WERI-Rb-1 (cell line): Measurements from ENCODE around the gene PSMC2.

Source experiments
- DNase-seq: peaks from one replicate; pipeline ENCODE4 v3.0.0-alpha.2; 2020
- H3K27ac ChIP-seq: fragments of 250-450 bp; sonication (Bioruptor Pico); 2 replicates; pipeline ENCODE4 v1.5.1; 2020; ENCODE audit warnings: mild to moderate bottlenecking, moderate library complexity
- H3K27me3 ChIP-seq: fragments of 250-450 bp; sonication (Bioruptor Pico); 2 replicates; pipeline ENCODE4 v1.5.1; 2021; ENCODE audit warnings: mild to moderate bottlenecking, low read depth, moderate library complexity; ENCODE audit not compliant: insufficient read depth, severe bottlenecking
- H3K36me3 ChIP-seq: fragments of 250-450 bp; sonication (Bioruptor Pico); 2 replicates; pipeline ENCODE4 v1.5.1; 2020; ENCODE audit warnings: mild to moderate bottlenecking, moderate library complexity
- H3K4me3 ChIP-seq: 2 replicates; pipeline ENCODE4 v1.5.1; 2011; ENCODE audit warnings: low read depth, mild to moderate bottlenecking, control low read depth, low read length
- H3K9me3 ChIP-seq: fragments of 250-450 bp; sonication (Bioruptor Pico); 2 replicates; pipeline ENCODE4 v1.5.1; 2021; ENCODE audit warnings: mild to moderate bottlenecking, moderate library complexity; ENCODE audit not compliant: severe bottlenecking
- TF ChIP-seq, protein P1 (sequence below): IDR thresholded peaks from 2 replicates; pipeline ENCODE4 v1.5.1; 2011; ENCODE audit warnings: low read depth, mild to moderate bottlenecking, control low read depth, inconsistent platforms, low read length

Gene PSMC2

GRCh38 chr7:103347507-103348267 is at the start of gene PSMC2:
Gene PSMC2 (plus strand): TSS chr7:103347643. CDS start chr7:103347712, 69 bp downstream.
- H3K27ac ChIP-seq, result peak within 1 kb of the TSS; percentile 92
- TF ChIP-seq, protein P1, sequence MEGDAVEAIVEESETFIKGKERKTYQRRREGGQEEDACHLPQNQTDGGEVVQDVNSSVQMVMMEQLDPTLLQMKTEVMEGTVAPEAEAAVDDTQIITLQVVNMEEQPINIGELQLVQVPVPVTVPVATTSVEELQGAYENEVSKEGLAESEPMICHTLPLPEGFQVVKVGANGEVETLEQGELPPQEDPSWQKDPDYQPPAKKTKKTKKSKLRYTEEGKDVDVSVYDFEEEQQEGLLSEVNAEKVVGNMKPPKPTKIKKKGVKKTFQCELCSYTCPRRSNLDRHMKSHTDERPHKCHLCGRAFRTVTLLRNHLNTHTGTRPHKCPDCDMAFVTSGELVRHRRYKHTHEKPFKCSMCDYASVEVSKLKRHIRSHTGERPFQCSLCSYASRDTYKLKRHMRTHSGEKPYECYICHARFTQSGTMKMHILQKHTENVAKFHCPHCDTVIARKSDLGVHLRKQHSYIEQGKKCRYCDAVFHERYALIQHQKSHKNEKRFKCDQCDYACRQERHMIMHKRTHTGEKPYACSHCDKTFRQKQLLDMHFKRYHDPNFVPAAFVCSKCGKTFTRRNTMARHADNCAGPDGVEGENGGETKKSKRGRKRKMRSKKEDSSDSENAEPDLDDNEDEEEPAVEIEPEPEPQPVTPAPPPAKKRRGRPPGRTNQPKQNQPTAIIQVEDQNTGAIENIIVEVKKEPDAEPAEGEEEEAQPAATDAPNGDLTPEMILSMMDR, result no peak
- H3K36me3 ChIP-seq, result peaks cover 26% of the 10 kb centered on the region
- H3K4me3 ChIP-seq, result peak within 1 kb of the TSS; percentile 89
- no peaks in the 10 kb centered on the region for H3K27me3 ChIP-seq
- H3K9me3 ChIP-seq, result no peaks in the 10 kb centered on the region
- peak; percentile 82 for DNase-seq

- peak overlapping the region; percentile 87 for H3K27ac ChIP-seq
- no peaks in the 10 kb centered on the region for H3K27me3 ChIP-seq
- TF ChIP-seq, protein P1, result no peak
- H3K9me3 ChIP-seq, result no peaks in the 10 kb centered on the region
- peaks cover 42% of the 10 kb centered on the region for H3K36me3 ChIP-seq
- no peak for DNase-seq
- H3K4me3 ChIP-seq, result peak overlapping the region; percentile 91
Observed at GRCh38 chr7:103297837-103298179, 49.6 kb upstream of the PSMC2 start.

GRCh38 chr7:103299660-103300059 is 47.8 kb upstream of the PSMC2 start:
- Histone ChIP-seq H3K36me3 (peaks cover 58% of the 10 kb centered on the region), H3K9me3 (no peaks in the 10 kb centered on the region), H3K4me3 (no peak overlapping the region), H3K27ac (no peak overlapping the region), H3K27me3 (no peaks in the 10 kb centered on the region)
- DNase-seq, result no peak
- TF ChIP-seq, protein P1, result no peak

- H3K27ac ChIP-seq, result no peak overlapping the region
- no peaks in the 10 kb centered on the region for H3K27me3 ChIP-seq
- DNase-seq, result no peak
- H3K4me3 ChIP-seq, result no peak overlapping the region
- TF ChIP-seq, protein P1, result no peak
- H3K36me3 ChIP-seq, result peaks cover 73% of the 10 kb centered on the region
- no peaks in the 10 kb centered on the region for H3K9me3 ChIP-seq
Observed at GRCh38 chr7:103301441-103301840, 46.0 kb upstream of the PSMC2 start.

- Histone ChIP-seq H3K27ac (no peak overlapping the region), H3K4me3 (no peak overlapping the region), H3K9me3 (no peaks in the 10 kb centered on the region), H3K36me3 (peaks cover 93% of the 10 kb centered on the region), H3K27me3 (no peaks in the 10 kb centered on the region)
- no peak for DNase-seq
- TF ChIP-seq, protein P1, result no peak
Observed at GRCh38 chr7:103307503-103308231, 39.8 kb upstream of the PSMC2 start.
